OCI-LY7 (cell line): ENCODE data around the gene ZNF559. TPM values are rescaled to one million over a fixed set of nuclear protein-coding genes. Genes with fewer than 3 reads are reported as not detected.

Experiments
- BruUV-seq: library from RNA; stranded (reverse); fragments of 400-500 nt; replicated peaks from 2 replicates; lab custom pipeline; 2021; lab: Mats Ljungman, UMichigan
- CTCF ChIA-PET: fragments of 300-600 bp; sonication (Branson Sonifier 250); formaldehyde crosslinking; loops from one replicate; lab custom pipeline; 2022; ENCODE audit warnings: antibody characterized with exemption; ENCODE audit not compliant: unreplicated experiment; lab: Charles Lee
- POLR2A ChIA-PET: fragments of 300-600 bp; sonication (Branson Sonifier 250); formaldehyde crosslinking; loops from one replicate; lab custom pipeline; 2022; ENCODE audit warnings: antibody characterized with exemption; lab: Charles Lee
- DNase-seq: peaks from one replicate; pipeline ENCODE4 v3.0.0-alpha.2; 2015; ENCODE audit warnings: low spot score
- H2AFZ ChIP-seq: fragments of 200-600 bp; sonication (generic), shearing (Covaris generic); 2 replicates; pipeline ENCODE4 v1.6.1; 2014; ENCODE audit warnings: mild to moderate bottlenecking, antibody characterized with exemption, low read length, moderate library complexity
- H3K27ac ChIP-seq: fragments of 200-600 bp; sonication (generic); 2 replicates; pipeline ENCODE4 v1.5.1; 2014; ENCODE audit warnings: mixed run types, low read depth, mild to moderate bottlenecking, moderate library complexity, low read length, inconsistent platforms; ENCODE audit not compliant: poor library complexity, severe bottlenecking
- H3K36me3 ChIP-seq: fragments of 200-600 bp; sonication (generic); 2 replicates; pipeline ENCODE4 v1.6.1; 2014; ENCODE audit warnings: mild to moderate bottlenecking, antibody characterized with exemption, low read length, moderate library complexity, mixed read lengths; ENCODE audit not compliant: insufficient read depth
- H3K4me1 ChIP-seq: fragments of 200-600 bp; sonication (generic); 2 replicates; pipeline ENCODE4 v1.5.1; 2014; ENCODE audit warnings: mild to moderate bottlenecking, low read length; ENCODE audit not compliant: insufficient read depth, poor library complexity, severe bottlenecking
- H3K4me2 ChIP-seq: fragments of 200-600 bp; sonication (generic); 2 replicates; pipeline ENCODE4 v1.6.1; 2014; ENCODE audit warnings: mild to moderate bottlenecking, low read length
- H3K4me3 ChIP-seq: fragments of 200-600 bp; sonication (generic); 2 replicates; pipeline ENCODE4 v1.5.1; 2014; ENCODE audit warnings: mild to moderate bottlenecking, low read depth, low read length; ENCODE audit not compliant: poor library complexity, severe bottlenecking
- H3K79me2 ChIP-seq: fragments of 200-600 bp; sonication (generic); 2 replicates; pipeline ENCODE4 v1.6.1; 2016; ENCODE audit warnings: low read depth, mild to moderate bottlenecking, low read length, moderate library complexity, mixed read lengths; ENCODE audit not compliant: insufficient read depth
- H3K9me2 ChIP-seq: fragments of 200-600 bp; sonication (generic); 2 replicates; pipeline ENCODE4 v1.6.1; 2016; ENCODE audit warnings: mild to moderate bottlenecking, low read length, mixed read lengths; ENCODE audit not compliant: insufficient read depth
- H3K9me3 ChIP-seq: fragments of 200-600 bp; sonication (generic); 2 replicates; pipeline ENCODE4 v1.6.1; 2014; ENCODE audit warnings: mild to moderate bottlenecking, mixed run types, low read length, mixed read lengths
- H4K20me1 ChIP-seq: fragments of 200-600 bp; sonication (generic); 2 replicates; pipeline ENCODE4 v1.6.1; 2014; ENCODE audit warnings: mild to moderate bottlenecking, antibody characterized with exemption, low read length, moderate library complexity, mixed read lengths; ENCODE audit not compliant: insufficient read depth
- EZH2phosphoT487 ChIP-seq: fragments of 200-600 bp; sonication (generic); IDR thresholded peaks from 2 replicates; pipeline ENCODE4 v1.6.1; 2018; ENCODE audit warnings: low read depth, borderline replicate concordance, mild to moderate bottlenecking, mixed run types, antibody characterized with exemption, low read length, moderate library complexity, mixed read lengths
- intact Hi-C: fragments of 100-400 bp; cut with micrococcal nuclease; formaldehyde crosslinking; loops from one replicate; pipeline ENCODE4 v1.10.0; 2022; ENCODE audit not compliant: unreplicated experiment
- total RNA-seq, 2 experiments: library from RNA; depleted of rRNA in 1 of 2; stranded (reverse); fragments of >200 nt in 1 of 2; shearing (Covaris generic) in 1 of 2; gene quantifications; 2 replicates each; pipeline ENCODE4 v1.2.3, GENCODE V29; 2014 to 2022
- TF ChIP-seq, protein P1 (sequence below): fragments of 200-600 bp; sonication (generic); conservative IDR thresholded peaks from 2 replicates; pipeline ENCODE4 v1.5.1; 2014; ENCODE audit warnings: mild to moderate bottlenecking, antibody characterized with exemption, low read length, moderate library complexity, mixed read lengths

The ZNF559 gene
- total RNA-seq, 2 experiments from 2014 or later, result 16.8 to 18.6 TPM

DNA sequence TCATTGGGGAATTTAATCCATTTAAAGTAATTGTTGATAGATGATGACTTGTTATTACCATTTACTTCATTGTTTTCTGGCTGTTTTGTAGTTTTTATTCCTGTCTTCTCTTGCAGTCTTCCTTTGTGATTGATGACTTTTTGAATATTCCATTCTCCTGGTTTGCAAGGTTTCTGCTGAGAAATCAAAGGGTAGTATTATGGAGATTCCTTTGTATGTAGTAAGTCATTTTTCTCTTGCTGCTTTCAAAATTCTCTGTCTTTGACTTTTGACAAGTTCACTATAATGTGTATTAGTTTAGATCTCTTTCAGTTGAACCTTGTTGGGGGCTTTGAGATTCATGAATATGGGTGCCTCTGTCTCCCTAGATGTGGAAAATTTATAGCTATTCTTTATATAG is 6.0 kb downstream of the ZNF559 start:
- no peak for TF ChIP-seq EZH2phosphoT487
- TF ChIP-seq, protein P1, sequence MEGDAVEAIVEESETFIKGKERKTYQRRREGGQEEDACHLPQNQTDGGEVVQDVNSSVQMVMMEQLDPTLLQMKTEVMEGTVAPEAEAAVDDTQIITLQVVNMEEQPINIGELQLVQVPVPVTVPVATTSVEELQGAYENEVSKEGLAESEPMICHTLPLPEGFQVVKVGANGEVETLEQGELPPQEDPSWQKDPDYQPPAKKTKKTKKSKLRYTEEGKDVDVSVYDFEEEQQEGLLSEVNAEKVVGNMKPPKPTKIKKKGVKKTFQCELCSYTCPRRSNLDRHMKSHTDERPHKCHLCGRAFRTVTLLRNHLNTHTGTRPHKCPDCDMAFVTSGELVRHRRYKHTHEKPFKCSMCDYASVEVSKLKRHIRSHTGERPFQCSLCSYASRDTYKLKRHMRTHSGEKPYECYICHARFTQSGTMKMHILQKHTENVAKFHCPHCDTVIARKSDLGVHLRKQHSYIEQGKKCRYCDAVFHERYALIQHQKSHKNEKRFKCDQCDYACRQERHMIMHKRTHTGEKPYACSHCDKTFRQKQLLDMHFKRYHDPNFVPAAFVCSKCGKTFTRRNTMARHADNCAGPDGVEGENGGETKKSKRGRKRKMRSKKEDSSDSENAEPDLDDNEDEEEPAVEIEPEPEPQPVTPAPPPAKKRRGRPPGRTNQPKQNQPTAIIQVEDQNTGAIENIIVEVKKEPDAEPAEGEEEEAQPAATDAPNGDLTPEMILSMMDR, result no peak
- intact Hi-C loops, result no loop called here
- H3K4me3 ChIP-seq, result no peak overlapping the region
- no TSS peak for BruUV-seq
- H3K79me2 ChIP-seq, result peaks cover 8% of the 10 kb centered on the region; the same call in 1 of the 2 replicates
- peaks cover 72% of the 10 kb centered on the region for H3K9me3 ChIP-seq
- DNase-seq, result no peak
- peaks cover 67% of the 10 kb centered on the region for H3K36me3 ChIP-seq
- H3K4me1 ChIP-seq, result peaks cover 1% of the 10 kb centered on the region
- no peak overlapping the region for H2AFZ ChIP-seq
- no peak overlapping the region for H3K27ac ChIP-seq
- no peak overlapping the region for H3K4me2 ChIP-seq
- CTCF ChIA-PET, result no interaction called here
- H3K9me2 ChIP-seq, result no peaks in the 10 kb centered on the region
- POLR2A ChIA-PET, result no interaction called here
- no peaks in the 10 kb centered on the region for H4K20me1 ChIP-seq

DNA sequence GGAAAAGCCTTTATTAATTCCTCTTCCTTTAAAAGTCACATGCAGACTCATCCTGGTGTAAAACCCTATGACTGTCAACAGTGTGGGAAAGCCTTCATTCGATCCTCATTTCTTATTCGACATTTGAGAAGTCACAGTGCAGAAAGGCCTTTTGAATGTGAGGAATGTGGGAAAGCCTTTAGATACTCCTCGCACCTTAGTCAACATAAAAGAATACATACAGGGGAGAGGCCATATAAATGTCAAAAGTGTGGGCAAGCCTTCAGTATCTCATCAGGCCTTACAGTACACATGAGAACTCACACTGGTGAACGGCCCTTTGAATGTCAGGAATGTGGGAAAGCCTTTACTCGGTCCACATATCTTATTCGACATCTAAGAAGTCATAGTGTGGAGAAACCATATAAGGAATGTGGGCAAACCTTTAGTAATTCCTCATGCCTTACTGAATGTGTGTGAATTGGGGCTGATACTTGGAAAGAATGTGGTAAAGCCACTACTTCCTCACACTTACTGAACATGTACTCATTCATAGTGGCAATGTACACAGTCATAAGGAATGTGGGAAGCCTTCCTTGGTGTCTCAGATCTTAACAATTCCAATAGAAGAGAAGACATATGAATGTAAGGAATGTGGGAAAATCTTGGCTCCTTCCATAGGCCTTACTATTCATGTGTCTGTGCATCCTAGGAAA is 18.8 kb downstream of the ZNF559 start:
- no peak overlapping the region for H2AFZ ChIP-seq
- no peak for DNase-seq
- ChIA-PET CTCF (no interaction called here), POLR2A (interaction anchor here (1.1 kb wide), 1 partner anchor 14 kb away, joined by 7 read pairs; no protein-coding TSS in a partner anchor)
- no peak overlapping the region for H3K27ac ChIP-seq
- BruUV-seq, result no TSS peak
- H3K36me3 ChIP-seq, result peaks cover 60% of the 10 kb centered on the region
- H3K4me3 ChIP-seq, result no peak overlapping the region
- no peaks in the 10 kb centered on the region for H3K4me1 ChIP-seq
- H3K4me2 ChIP-seq, result no peak overlapping the region
- H3K9me2 ChIP-seq, result no peaks in the 10 kb centered on the region
- TF ChIP-seq, protein P1, result no peak
- TF ChIP-seq EZH2phosphoT487, result no peak
- peaks cover 49% of the 10 kb centered on the region for H3K9me3 ChIP-seq
- intact Hi-C loops, result no loop called here
- no peaks in the 10 kb centered on the region for H3K79me2 ChIP-seq
- H4K20me1 ChIP-seq, result no peaks in the 10 kb centered on the region

DNA sequence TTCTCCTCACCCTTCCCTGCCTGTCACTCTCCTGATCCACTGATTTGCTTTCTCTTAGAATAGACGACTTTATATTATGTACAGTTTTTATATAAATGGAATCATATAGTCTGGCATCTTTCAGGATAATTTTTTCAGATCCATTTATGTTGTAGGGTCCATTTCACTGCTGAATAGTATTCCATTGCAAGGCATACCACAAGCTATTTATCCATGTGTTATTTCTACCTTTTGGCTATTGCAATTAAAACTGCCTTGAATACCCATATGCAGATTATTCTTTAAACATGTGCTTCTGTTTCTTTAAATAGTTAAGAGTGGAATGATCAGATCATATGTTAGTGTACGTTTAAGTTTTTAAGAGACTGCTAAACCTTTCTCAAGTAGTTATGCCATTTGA is 21.0 kb downstream of the ZNF559 start:
- H3K9me2 ChIP-seq, result no peaks in the 10 kb centered on the region
- no peak overlapping the region for H3K27ac ChIP-seq
- no peak overlapping the region for H3K4me2 ChIP-seq
- ChIA-PET CTCF (no interaction called here), POLR2A (no interaction called here)
- H3K36me3 ChIP-seq, result peaks cover 43% of the 10 kb centered on the region
- no peak overlapping the region for H3K4me3 ChIP-seq
- H3K9me3 ChIP-seq, result peaks cover 43% of the 10 kb centered on the region
- no TSS peak for BruUV-seq
- TF ChIP-seq, protein P1, result no peak
- no peak for TF ChIP-seq EZH2phosphoT487
- no peaks in the 10 kb centered on the region for H3K79me2 ChIP-seq
- intact Hi-C loops, result no loop called here
- no peak for DNase-seq
- no peaks in the 10 kb centered on the region for H3K4me1 ChIP-seq
- H2AFZ ChIP-seq, result no peak overlapping the region
- no peaks in the 10 kb centered on the region for H4K20me1 ChIP-seq
